Astrocyte (in vitro differentiated cells and primary cell): ENCODE data around the gene TKT.

Experiments used
- EZH2 ChIP-seq: IDR thresholded peaks from 2 replicates; pipeline ENCODE4 v1.6.1; 2012; ENCODE audit warnings: mild to moderate bottlenecking, low read length, inconsistent platforms; ENCODE audit not compliant: insufficient read depth
- TF ChIP-seq, protein P1 (sequence below): IDR thresholded peaks from 2 replicates; pipeline ENCODE4 v1.5.1; 2011; ENCODE audit warnings: low read depth, mild to moderate bottlenecking, inconsistent platforms, low read length, moderate library complexity; ENCODE audit not compliant: insufficient read depth

DNA sequence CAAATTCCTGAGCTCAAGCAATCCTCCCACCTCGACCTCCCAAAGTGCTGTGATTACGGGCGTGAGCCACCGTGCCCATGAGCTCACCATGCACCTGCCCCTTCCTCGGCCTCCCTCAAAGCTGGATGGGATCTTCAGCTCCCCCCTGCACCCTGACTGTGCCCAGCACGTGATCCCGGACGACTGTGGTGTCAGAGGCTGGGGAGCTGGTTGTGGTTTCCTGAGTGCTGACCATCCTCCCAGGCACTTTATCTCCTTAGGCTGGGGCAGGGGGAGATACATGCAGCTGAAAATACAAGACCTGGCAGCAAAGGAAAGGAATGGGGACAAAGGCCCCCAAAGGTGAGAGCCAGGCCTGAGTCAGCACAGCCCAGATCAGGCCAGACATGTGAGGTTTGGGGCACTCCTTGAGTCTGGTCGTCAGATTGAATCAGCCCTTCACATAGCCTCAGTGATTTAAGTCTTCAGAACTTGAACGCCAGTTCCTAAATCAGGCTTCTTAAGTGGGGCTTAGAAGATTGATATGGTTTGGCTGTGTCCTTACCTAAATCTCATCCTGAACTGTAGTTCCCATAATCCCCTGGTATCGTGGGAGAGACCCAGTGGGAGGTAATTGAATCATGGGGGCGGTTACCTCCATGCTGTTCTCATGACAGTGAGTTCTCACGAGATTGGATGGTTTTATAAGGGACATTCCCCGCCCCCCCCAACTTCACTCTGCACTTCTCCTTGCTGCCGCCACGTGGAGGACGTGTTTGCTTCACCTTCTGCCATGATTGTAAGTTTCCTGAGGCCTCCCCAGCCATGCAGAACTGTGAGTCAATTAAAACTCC lies 59.0 kb downstream of the TKT start:
- TF ChIP-seq, protein P1, sequence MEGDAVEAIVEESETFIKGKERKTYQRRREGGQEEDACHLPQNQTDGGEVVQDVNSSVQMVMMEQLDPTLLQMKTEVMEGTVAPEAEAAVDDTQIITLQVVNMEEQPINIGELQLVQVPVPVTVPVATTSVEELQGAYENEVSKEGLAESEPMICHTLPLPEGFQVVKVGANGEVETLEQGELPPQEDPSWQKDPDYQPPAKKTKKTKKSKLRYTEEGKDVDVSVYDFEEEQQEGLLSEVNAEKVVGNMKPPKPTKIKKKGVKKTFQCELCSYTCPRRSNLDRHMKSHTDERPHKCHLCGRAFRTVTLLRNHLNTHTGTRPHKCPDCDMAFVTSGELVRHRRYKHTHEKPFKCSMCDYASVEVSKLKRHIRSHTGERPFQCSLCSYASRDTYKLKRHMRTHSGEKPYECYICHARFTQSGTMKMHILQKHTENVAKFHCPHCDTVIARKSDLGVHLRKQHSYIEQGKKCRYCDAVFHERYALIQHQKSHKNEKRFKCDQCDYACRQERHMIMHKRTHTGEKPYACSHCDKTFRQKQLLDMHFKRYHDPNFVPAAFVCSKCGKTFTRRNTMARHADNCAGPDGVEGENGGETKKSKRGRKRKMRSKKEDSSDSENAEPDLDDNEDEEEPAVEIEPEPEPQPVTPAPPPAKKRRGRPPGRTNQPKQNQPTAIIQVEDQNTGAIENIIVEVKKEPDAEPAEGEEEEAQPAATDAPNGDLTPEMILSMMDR: no peak
- TF ChIP-seq EZH2: no peak
